ENCODE data around the gene LRRC55.

LRRC55 gene, protein sequence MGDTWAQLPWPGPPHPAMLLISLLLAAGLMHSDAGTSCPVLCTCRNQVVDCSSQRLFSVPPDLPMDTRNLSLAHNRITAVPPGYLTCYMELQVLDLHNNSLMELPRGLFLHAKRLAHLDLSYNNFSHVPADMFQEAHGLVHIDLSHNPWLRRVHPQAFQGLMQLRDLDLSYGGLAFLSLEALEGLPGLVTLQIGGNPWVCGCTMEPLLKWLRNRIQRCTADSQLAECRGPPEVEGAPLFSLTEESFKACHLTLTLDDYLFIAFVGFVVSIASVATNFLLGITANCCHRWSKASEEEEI

DNA sequence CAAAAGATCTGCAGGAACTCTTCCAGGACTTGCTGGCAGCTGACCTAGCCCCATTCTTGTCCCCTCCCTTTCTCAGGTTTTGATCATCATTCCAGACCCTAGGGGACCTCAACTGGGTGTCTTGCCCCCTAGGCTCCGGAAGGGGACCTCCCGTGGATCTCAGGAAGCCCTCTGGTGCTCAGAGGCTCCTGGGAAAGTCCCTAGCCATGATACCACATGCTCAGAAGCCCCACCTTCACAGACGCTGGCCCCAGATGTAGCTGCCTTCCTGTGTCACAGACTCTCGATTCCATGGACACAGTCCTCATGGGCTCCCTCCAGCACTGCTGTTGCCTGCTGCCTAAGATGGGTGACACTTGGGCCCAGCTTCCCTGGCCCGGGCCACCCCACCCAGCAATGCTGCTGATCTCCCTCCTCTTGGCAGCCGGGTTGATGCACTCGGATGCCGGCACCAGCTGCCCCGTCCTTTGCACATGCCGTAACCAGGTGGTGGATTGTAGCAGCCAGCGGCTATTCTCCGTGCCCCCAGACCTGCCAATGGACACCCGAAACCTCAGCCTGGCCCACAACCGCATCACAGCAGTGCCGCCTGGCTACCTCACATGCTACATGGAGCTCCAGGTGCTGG lies at the start of gene LRRC55:
LRRC55 (plus strand) TSS at position 276 of the 628 bp plus-strand sequence; CDS start at position 346, 70 bp downstream.
- no peak for DNase-seq

- no peak for DNase-seq
These were observed 48.3 kb upstream of the LRRC55 start for GRCh38 chr11:57133366-57134038.

- no peak for DNase-seq
These were observed 47.5 kb upstream of the LRRC55 start for GRCh38 chr11:57134284-57134683.

- DNase-seq: no peak
These were observed 46.6 kb upstream of the LRRC55 start for GRCh38 chr11:57135020-57135751.

DNA sequence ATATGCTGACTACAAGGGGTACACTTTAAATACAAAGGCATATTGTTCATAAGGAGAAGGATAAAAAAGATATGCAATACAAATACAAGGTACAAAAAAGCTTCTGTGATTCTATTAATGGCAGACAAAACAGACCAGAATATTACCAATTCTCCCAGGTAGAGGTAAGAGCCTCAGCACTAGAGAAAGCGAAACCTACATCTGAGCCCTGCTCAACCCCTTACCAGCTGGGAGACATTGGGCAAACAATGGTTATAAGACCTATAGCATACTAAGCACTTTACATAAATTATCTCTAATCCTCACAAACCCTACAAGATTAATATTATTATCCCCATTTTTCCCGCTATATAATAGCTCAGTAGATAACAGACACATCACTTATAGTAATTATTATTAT lies 41.2 kb upstream of the LRRC55 start:
- DNase-seq: no peak

DNA sequence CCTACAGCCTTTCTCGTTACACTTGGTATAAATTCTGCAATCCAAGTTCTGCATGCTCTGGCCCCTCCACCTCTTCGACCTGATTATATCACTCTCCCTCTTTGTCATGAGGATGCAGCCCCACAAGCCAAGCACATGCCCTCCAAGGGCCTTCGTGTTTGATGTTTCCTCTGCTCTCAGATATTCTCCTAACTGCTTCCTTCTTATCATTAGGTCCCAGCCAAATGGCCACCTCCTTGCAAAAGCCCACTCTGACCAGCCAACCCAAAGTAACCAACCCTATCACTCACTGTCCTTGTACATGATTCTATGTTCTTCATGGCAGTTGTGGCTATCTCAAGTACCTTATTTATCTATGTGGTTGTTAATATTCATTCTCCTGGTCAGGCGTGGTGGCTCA lies 38.3 kb upstream of the LRRC55 start:
- no peak for DNase-seq

DNA sequence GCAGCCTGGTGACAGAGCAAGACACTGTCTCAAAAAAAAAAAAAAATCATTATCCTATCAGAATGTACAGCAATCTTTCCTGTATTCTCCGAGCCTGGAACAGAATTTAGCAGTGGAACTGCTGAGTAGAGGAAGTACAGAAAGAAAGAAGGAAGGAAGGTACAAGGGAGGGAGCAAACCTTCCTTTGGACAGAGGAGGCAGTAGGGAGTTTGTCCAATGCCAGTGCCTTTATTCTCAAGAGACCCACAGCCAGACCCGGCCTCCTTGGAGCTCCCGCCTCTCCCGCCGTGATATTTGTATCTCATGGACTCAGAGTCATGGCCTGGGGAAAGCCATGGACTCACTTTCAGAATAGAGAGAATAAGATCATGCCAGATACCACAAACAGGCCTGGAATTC lies 37.7 kb upstream of the LRRC55 start:
- no peak for DNase-seq

GRCh38 chr11:57144531-57145320 lies 37.0 kb upstream of the LRRC55 start:
- DNase-seq: no peak

- no peak for DNase-seq
These were observed 35.5 kb upstream of the LRRC55 start for GRCh38 chr11:57146301-57146700.

DNA sequence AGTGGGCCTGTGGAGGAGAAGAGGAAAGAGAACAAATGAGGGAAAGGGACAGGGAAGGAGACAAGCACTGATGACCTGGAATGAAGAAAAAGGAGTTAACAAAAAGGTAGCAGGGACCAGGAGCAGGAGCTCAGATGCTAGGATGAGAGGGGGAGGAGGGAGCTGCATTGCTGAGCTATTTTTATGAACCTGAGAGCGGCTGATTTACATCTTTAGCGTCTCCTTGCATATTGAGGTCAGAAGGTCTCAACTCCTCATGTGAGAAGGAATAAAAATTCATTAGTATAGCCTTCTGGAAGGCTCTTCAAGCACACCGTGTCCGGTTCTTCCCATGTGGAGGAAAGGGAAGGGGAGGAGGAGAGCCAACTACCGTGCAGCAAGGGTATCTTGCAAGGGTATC lies 33.1 kb upstream of the LRRC55 start:
- DNase-seq: no peak

GRCh38 chr11:57150454-57150917 lies 31.3 kb upstream of the LRRC55 start:
- no peak for DNase-seq

DNA sequence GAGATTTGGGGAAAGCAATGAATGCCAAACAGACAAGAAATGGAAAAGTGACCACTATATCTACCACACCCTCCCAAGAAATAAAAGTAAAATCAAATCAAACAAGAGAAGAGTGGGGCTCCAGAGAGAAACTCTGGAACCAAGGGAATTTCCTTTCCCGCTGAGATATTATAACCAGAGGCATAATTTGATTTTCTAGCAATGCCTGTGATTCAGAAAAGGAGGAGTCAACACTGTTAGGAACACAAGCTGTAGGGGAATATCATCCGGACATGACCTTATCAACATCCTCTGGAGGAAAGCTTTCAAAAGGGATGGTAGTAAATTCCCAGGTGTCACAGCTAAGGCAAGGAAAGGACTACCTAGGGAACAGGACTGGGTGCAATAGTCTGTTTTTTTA lies 29.6 kb upstream of the LRRC55 start:
- no peak for DNase-seq

- DNase-seq: no peak
These were observed 28.3 kb upstream of the LRRC55 start for GRCh38 chr11:57153448-57153847.

DNA sequence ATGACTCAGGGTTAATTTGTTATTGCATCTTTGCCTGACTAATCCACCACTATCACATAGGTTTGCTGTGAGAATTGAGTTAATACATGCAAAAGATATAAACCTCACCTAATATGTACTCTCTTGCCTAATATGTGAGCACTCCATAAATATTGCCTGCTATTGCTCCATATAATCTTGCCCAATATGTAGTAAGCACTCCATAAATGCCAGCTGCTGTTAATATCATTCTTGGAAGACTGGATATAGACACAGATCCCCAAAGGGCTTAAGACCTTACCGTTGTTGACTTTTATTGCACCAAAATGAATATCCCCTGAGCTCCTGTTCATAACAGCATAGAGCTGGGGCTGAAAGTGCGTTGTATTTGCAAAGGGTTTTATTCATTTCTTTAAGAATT lies 27.0 kb upstream of the LRRC55 start:
- DNase-seq: no peak

GRCh38 chr11:57155400-57155799 lies 26.4 kb upstream of the LRRC55 start:
- DNase-seq: no peak

DNA sequence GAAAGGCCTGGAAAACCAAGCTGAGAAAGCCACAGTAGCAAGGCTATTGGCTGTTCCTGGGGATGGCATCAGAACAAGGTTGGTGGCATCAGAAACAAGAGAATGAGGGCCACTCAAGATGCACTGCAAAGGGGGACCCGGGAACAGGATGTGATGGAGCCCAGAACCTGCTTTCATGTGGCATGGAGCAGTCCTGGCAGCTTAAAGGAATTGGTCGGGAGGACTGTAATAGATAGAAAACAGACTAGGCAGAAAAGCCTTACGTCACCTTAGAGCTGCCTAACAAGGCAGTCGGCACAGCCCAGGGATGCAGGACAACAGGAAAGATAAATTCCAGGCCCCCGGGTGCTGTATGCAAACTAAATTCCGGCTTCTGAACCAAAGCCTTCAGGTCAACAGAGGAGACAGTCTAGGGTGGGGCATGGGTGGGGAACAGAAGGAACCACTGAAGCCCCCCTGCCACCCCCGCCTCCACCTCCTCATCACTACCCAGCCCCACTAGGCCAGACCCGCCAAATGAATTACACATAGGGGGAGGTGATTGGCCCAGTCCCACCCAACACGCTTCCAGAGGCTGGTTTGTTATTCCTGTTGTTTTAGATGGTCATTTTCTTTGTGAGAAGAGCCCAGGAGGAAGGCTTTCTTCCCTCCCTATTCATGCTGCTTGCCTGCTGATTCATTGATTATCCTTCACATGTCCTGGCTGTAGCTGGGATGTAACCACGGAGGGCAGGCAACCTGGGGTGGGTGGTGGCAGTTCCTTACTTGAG lies 25.7 kb upstream of the LRRC55 start:
- peak; percentile 22 for DNase-seq

DNA sequence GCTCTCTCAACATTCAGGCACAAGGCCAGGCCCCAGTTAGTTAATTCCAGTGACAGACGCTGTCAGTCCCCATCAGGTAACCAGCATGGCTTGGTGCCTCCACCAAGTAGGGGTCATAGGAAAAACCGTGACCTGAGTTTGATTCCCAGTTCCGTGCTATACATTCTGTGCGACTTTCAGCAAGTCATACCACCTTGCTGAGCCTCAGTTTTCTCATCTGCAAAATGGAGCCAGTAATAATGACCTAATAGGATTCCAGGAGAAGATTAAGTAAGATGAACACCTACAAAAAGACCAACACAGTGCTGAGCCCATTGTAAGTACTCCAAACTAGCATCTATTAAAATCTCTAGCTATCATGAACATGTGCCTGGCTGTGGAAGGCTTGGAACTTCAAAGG lies 24.8 kb upstream of the LRRC55 start:
- no peak for DNase-seq

GRCh38 chr11:57157624-57158023 lies 24.1 kb upstream of the LRRC55 start:
- DNase-seq: no peak

- no peak for DNase-seq
These were observed 23.6 kb upstream of the LRRC55 start for GRCh38 chr11:57158180-57158579.

GRCh38 chr11:57158599-57158998 lies 23.2 kb upstream of the LRRC55 start:
- DNase-seq: no peak

GRCh38 chr11:57160665-57161064 lies 21.1 kb upstream of the LRRC55 start:
- no peak for DNase-seq

DNA sequence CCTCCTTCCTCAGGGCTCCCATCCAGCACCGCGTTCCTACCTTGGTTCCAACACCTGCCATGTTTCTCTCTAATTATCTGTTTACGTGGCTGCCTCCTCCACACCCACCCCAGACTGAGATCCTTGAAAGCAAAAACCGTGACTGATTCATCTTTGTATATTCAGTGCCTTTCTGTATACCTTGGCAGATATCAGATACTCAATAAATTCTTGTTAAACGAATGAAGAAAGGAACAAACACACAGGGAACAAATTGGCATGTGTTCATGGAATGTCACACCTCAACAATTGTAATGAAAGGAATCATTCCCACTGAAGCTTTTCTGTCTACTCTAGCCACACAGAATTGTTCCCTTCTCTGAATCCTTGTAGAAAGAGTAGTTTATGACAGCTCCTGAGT lies 20.4 kb upstream of the LRRC55 start:
- no peak for DNase-seq

Data from eye (tissue), 1 donor.